ENCODE data around the gene PIGL.

DNA sequence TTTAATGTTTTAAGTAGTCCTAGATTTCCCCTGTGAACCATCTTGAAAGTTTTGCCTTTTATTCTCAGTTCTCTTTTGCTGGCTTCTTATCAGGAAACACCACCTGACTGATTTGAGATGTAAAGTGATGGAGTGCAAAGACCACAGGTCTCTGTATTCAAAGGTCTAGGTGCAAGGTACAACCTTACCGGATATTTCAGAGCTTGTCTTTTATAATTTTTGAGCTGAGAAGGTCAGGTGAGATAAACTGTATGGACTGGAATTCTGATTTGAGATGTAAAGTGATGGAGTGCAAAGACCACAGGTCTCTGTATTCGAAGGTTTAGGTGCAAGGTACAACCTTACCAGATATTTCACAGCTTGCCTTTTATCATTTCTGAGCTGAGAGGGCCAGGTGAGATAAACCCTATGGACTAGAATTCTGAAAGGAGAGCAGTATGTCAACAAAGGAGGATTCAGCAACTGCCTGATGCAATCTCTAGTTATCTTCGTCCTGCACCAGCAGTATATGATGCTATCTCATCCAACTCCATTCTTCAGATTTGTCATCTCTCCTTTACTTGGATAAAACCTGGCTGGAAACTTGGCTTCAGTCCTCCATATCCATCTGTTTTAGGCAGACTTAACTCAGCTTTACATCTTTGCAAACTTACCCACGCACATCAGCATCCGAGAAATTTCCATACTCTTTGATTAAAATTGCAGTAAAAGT lies 72.0 kb downstream of the PIGL start:
- TF ChIP-seq POLR2A (IDR thresholded peaks at IDR 0.05) (no peak), POLR2AphosphoS5 (IDR thresholded peaks at IDR 0.05) (no peak), EP300 (IDR thresholded peaks at IDR 0.05) (no peak)
- TF ChIP-seq, protein P1, sequence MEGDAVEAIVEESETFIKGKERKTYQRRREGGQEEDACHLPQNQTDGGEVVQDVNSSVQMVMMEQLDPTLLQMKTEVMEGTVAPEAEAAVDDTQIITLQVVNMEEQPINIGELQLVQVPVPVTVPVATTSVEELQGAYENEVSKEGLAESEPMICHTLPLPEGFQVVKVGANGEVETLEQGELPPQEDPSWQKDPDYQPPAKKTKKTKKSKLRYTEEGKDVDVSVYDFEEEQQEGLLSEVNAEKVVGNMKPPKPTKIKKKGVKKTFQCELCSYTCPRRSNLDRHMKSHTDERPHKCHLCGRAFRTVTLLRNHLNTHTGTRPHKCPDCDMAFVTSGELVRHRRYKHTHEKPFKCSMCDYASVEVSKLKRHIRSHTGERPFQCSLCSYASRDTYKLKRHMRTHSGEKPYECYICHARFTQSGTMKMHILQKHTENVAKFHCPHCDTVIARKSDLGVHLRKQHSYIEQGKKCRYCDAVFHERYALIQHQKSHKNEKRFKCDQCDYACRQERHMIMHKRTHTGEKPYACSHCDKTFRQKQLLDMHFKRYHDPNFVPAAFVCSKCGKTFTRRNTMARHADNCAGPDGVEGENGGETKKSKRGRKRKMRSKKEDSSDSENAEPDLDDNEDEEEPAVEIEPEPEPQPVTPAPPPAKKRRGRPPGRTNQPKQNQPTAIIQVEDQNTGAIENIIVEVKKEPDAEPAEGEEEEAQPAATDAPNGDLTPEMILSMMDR (IDR thresholded peaks at IDR 0.05): no peak

Measured in sigmoid colon (tissue), 4 donors.